GM12878 (cell line): ENCODE measurements around the gene CARD16. TPM values are rescaled to one million over a fixed set of nuclear protein-coding genes. Genes with fewer than 3 reads are reported as not detected.

Experiments used
- ATAC-seq: fragments of 200-7000 bp; cut with Tn5 transposase; 3 replicates; pipeline ENCODE4 v1.9.1; 2020; ENCODE audit warnings: mild to moderate bottlenecking, moderate library complexity
- BruUV-seq: library from RNA; stranded (reverse); fragments of 400-500 nt; replicated peaks from 2 replicates; lab custom pipeline; 2021; lab: Mats Ljungman, UMichigan
- CTCF ChIA-PET: fragments of 300-600 bp; sonication (Branson Sonifier 250); formaldehyde crosslinking; extraction: SDS; loops from one replicate; lab custom pipeline; 2021; ENCODE audit warnings: inconsistent platforms; lab: Yijun Ruan, JAX
- POLR2A ChIA-PET: fragments of 350-600 bp; formaldehyde crosslinking; extraction: SDS; loops from one replicate; lab custom pipeline; 2021; ENCODE audit warnings: inconsistent platforms; lab: Charles Lee
- RAD21 ChIA-PET: fragments of 300-600 bp; sonication (Branson Sonifier 250); formaldehyde crosslinking; loops from one replicate; lab custom pipeline; 2023; ENCODE audit warnings: antibody characterized with exemption; ENCODE audit not compliant: unreplicated experiment; lab: Charles Lee
- SMC1A ChIA-PET: fragments of 300-600 bp; sonication (Branson Sonifier 250); formaldehyde crosslinking; loops from one replicate; lab custom pipeline; 2023; ENCODE audit not compliant: unreplicated experiment, uncharacterized antibody; lab: Charles Lee
- DNase-seq: peaks from one replicate; pipeline ENCODE4 v3.0.0-alpha.2; 2011; ENCODE audit warnings: low read depth, low spot score
- FAIRE-seq: peaks from 3 replicates; lab custom pipeline; 2011; peaks lifted over from hg19 to GRCh38; lab: Jason Lieb, UNC
- H2AFZ ChIP-seq: 2 replicates; pipeline ENCODE4 v1.6.0; 2011; ENCODE audit warnings: low read depth, low read length, control low read depth; ENCODE audit not compliant: control insufficient read depth
- H3K27ac ChIP-seq: 2 replicates; pipeline ENCODE4 v1.5.1; 2011; ENCODE audit warnings: control low read depth; ENCODE audit not compliant: control insufficient read depth, insufficient read depth
- H3K27me3 ChIP-seq, 2 experiments: replicated peaks in 1 of 2; 2 replicates each; pipeline versions ENCODE4 v1.6.0 to v1.6.1; 2011; ENCODE audit warnings: low read length in 1 of 2; ENCODE audit not compliant: control insufficient read depth in 2 of 2, insufficient read depth in 2 of 2
- H3K36me3 ChIP-seq, 2 experiments: 2 replicates each; pipeline ENCODE4 v1.5.1; 2011; ENCODE audit warnings: low read length in 1 of 2; ENCODE audit not compliant: control insufficient read depth in 2 of 2, insufficient read depth in 2 of 2
- H3K4me1 ChIP-seq: 2 replicates; pipeline ENCODE4 v1.6.1; 2011; ENCODE audit warnings: mild to moderate bottlenecking, low read length, moderate library complexity, mixed read lengths; ENCODE audit not compliant: control insufficient read depth, insufficient read depth
- H3K4me2 ChIP-seq: 2 replicates; pipeline ENCODE4 v1.6.0; 2011; ENCODE audit warnings: control low read depth; ENCODE audit not compliant: control insufficient read depth, insufficient read depth
- H3K4me3 ChIP-seq: fragments of 200-600 bp; sonication (generic); 2 replicates; pipeline ENCODE4 v1.5.1; 2016
- H3K79me2 ChIP-seq: 2 replicates; pipeline ENCODE4 v1.6.0; 2011; ENCODE audit warnings: low read length; ENCODE audit not compliant: control insufficient read depth, insufficient read depth
- H3K9ac ChIP-seq: 2 replicates; pipeline ENCODE4 v1.8.0; 2011; ENCODE audit warnings: low read length, control low read depth, mixed read lengths; ENCODE audit not compliant: control insufficient read depth, insufficient read depth
- H3K9me3 ChIP-seq: replicated peaks from 3 replicates; pipeline ENCODE4 v1.5.1; 2011; ENCODE audit warnings: mild to moderate bottlenecking, low read length; ENCODE audit not compliant: control insufficient read depth, insufficient read depth
- H4K20me1 ChIP-seq: 2 replicates; pipeline ENCODE4 v1.6.0; 2011; ENCODE audit not compliant: control insufficient read depth, insufficient read depth
- ZNF274 ChIP-seq: IDR thresholded peaks from one replicate; pipeline ENCODE4 v1.8.0; 2011; ENCODE audit not compliant: insufficient read length, insufficient read depth
- ZNF592 ChIP-seq: fragments of 450-650 bp; IDR thresholded peaks from 2 replicates; pipeline ENCODE4 v1.6.1; 2017; ENCODE audit warnings: mild to moderate bottlenecking, moderate library complexity
- WGBS: methylation state at CpG from one replicate; pipeline ENCODE4 v1.1.6; 2016; ENCODE audit warnings: low lambda C conversion rate; ENCODE audit not compliant: insufficient replicate concordance, insufficient coverage; ENCODE audit errors: missing lambda C conversion rate; 5-methylcytosine and 5-hydroxymethylcytosine counted together
- in situ Hi-C: fragments of 300-500 bp; cut with MboI; formaldehyde crosslinking; loops from 9 replicates; pipeline ENCODE4 v1.14.3; 2018; ENCODE audit warnings: mixed read lengths
- intact Hi-C: fragments of 100-400 bp; cut with micrococcal nuclease; formaldehyde crosslinking; loops from one replicate; pipeline ENCODE4 v1.14.2; 2022; ENCODE audit not compliant: unreplicated experiment
- polyA plus RNA-seq, 11 experiments: library from polyadenylated mRNA; depleted of rRNA in 4 of 11; unstranded in 6 of 11; stranded (reverse) in 5 of 11; fragments of >200 nt; fragmentation: Nextera tagmentation in 4 of 11; fragmentation: Illumina TruSeq in 1 of 11; extraction: Ambion mirVana in 4 of 11; extraction: Trizol in 1 of 11; gene quantifications; 1 replicate in 1 of 11; 2 replicates in 10 of 11; pipeline versions ENCODE4 v1.2.1 to v1.2.3, GENCODE V29; 2011 to 2016; ENCODE audit warnings: inconsistent platforms in 2 of 11, missing spikeins in 2 of 11, low read depth in 1 of 11
- total RNA-seq, 4 experiments: library from RNA; depleted of rRNA in 3 of 4; stranded (reverse); fragments of >200 nt in 3 of 4; fragmentation: Illumina TruSeq in 1 of 4; extraction: Trizol in 1 of 4; gene quantifications; 2 replicates each; pipeline versions ENCODE4 v1.2.1 to v1.2.3, GENCODE V29; 2013 to 2021

Gene CARD16
- total and polyA plus RNA-seq, 10 of the 15 experiments (the other 5 are each of a cell fraction or from before 2014, with no cell fraction given) = 11.8 to 76.3 (median 25.9) TPM

GRCh38 chr11:105004021-105004420 is 41.1 kb downstream of the CARD16 start:
- SMC1A ChIA-PET = no interaction called here
- no peaks in the 10 kb centered on the region for H3K9me3 ChIP-seq
- TF ChIP-seq ZNF592 (no peak), ZNF274 (no peak)
- TF ChIP-seq, all 136 proteins: peak for 0
- WGBS = 46% methylated on average over 3 of the region's 3 CpGs
- no peaks in the 10 kb centered on the region for H3K79me2 ChIP-seq
- H3K4me3 ChIP-seq = no peak overlapping the region
- FAIRE-seq (no peak), DNase-seq (no peak), ATAC-seq (no peak)
- H3K27ac ChIP-seq = no peak overlapping the region
- no peaks in the 10 kb centered on the region for H3K27me3 ChIP-seq
- no TSS peak for BruUV-seq
- H3K36me3 ChIP-seq = no peaks in the 10 kb centered on the region
- POLR2A ChIA-PET = no interaction called here
- H3K9ac ChIP-seq = no peak overlapping the region
- H3K4me1 ChIP-seq = no peaks in the 10 kb centered on the region
- RAD21 ChIA-PET = no interaction called here
- H2AFZ ChIP-seq = no peak overlapping the region
- CTCF ChIA-PET = no interaction called here
- no peaks in the 10 kb centered on the region for H4K20me1 ChIP-seq
- in situ Hi-C loops = loop anchor here (10.0 kb wide), 1 partner anchor 389 kb away; no protein-coding TSS in a partner anchor
- intact Hi-C loops = loop anchor here (5.0 kb wide), 1 partner anchor 57 kb away; no protein-coding TSS in a partner anchor
- H3K4me2 ChIP-seq = no peak overlapping the region
